T-helper 2 cell treated with Interferon-gamma antibody and Interleukin-4, amounts not matched to agents 100 ng/mL and 5 ng/mL, for 36 hours (primary cell): ENCODE data around the gene KRT6B. TPM values are rescaled to one million over a fixed set of nuclear protein-coding genes. Genes with fewer than 3 reads are reported as not detected.

Source experiments
- intact Hi-C: fragments of 100-400 bp; cut with micrococcal nuclease; formaldehyde crosslinking; loops from one replicate; pipeline ENCODE4 v1.15.1; 2023
- total RNA-seq: library from RNA; stranded (reverse); gene quantifications from 2 replicates; pipeline ENCODE4 v1.2.3, GENCODE V29; 2022

The KRT6B gene
- total RNA-seq, 1 donor from 2014 or later: not detected

GRCh38 chr12:52436828-52437474, 15.0 kb downstream of the KRT6B start:
- intact Hi-C loops: no loop called here

- intact Hi-C loops: no loop called here
Observed at GRCh38 chr12:52436000-52436827, 15.7 kb downstream of the KRT6B start.

GRCh38 chr12:52435659-52435999, 16.3 kb downstream of the KRT6B start:
- intact Hi-C loops: no loop called here

GRCh38 chr12:52434760-52435530, 17.0 kb downstream of the KRT6B start:
- intact Hi-C loops: no loop called here

- intact Hi-C loops: no loop called here
Observed at GRCh38 chr12:52434081-52434733, 17.7 kb downstream of the KRT6B start, which contains the start of gene KRT75. KRT75 (minus strand) TSS chr12:52434371; CDS start chr12:52434304, 67 bp downstream.

GRCh38 chr12:52433501-52434080, 18.4 kb downstream of the KRT6B start:
- intact Hi-C loops: no loop called here

- intact Hi-C loops: no loop called here
Observed at GRCh38 chr12:52432559-52433207, 19.3 kb downstream of the KRT6B start.

- intact Hi-C loops: no loop called here
Observed at GRCh38 chr12:52428121-52428520, 23.8 kb downstream of the KRT6B start.

- intact Hi-C loops: no loop called here
Observed at GRCh38 chr12:52427083-52427482, 24.9 kb downstream of the KRT6B start.

- intact Hi-C loops: no loop called here
Observed at GRCh38 chr12:52426034-52426433, 25.9 kb downstream of the KRT6B start.

- intact Hi-C loops: no loop called here
Observed at GRCh38 chr12:52425466-52425865, 26.5 kb downstream of the KRT6B start.

GRCh38 chr12:52423661-52424500, 28.1 kb downstream of the KRT6B start:
- intact Hi-C loops: no loop called here

GRCh38 chr12:52423035-52423434, 28.9 kb downstream of the KRT6B start:
- intact Hi-C loops: no loop called here

- intact Hi-C loops: no loop called here
Observed at GRCh38 chr12:52419656-52420055, 32.3 kb downstream of the KRT6B start.

GRCh38 chr12:52418576-52419110, 33.3 kb downstream of the KRT6B start:
- intact Hi-C loops: no loop called here

GRCh38 chr12:52417740-52418139, 34.2 kb downstream of the KRT6B start:
- intact Hi-C loops: no loop called here

- intact Hi-C loops: no loop called here
Observed at GRCh38 chr12:52416795-52417194, 35.2 kb downstream of the KRT6B start.

- intact Hi-C loops: no loop called here
Observed at GRCh38 chr12:52415870-52416750, 35.8 kb downstream of the KRT6B start.
